H1 (cell line): ENCODE data around the gene KRTAP4-2.

Experiments used
- BACH1 ChIP-seq: IDR thresholded peaks from 2 replicates; pipeline ENCODE4 v1.6.1; 2012; ENCODE audit warnings: low read length, improper control_type of control experiment
- BCL11A ChIP-seq, 2 experiments: IDR thresholded peaks; one replicate each; pipeline ENCODE4 v1.6.1; 2011; ENCODE audit warnings: low read depth in 2 of 2, low read length in 2 of 2, mild to moderate bottlenecking in 2 of 2
- CEBPB ChIP-seq: IDR thresholded peaks from 2 replicates; pipeline ENCODE4 v1.6.1; 2012; ENCODE audit warnings: low read depth, low read length
- CTCF ChIP-seq, 3 experiments: IDR thresholded peaks; 1 replicate in 2 of 3; 2 replicates in 1 of 3; pipeline versions ENCODE4 v1.5.1 to v1.6.1; 2011; ENCODE audit warnings: low read length in 3 of 3, mild to moderate bottlenecking in 3 of 3, inconsistent platforms in 2 of 3, low read depth in 1 of 3, moderate library complexity in 1 of 3; ENCODE audit not compliant: insufficient read depth in 1 of 3; ENCODE audit errors: control extremely low read depth in 1 of 3
- EZH2 ChIP-seq: fragments of 200-600 bp; sonication (generic); IDR thresholded peaks from 2 replicates; pipeline ENCODE4 v1.7.1; 2012; ENCODE audit warnings: low read depth, mild to moderate bottlenecking, moderate library complexity, low read length, inconsistent platforms; ENCODE audit not compliant: severe bottlenecking
- HDAC6 ChIP-seq: IDR thresholded peaks from one replicate; pipeline ENCODE4 v1.7.1; 2012; ENCODE audit warnings: low read depth, mild to moderate bottlenecking, inconsistent platforms, low read length, moderate library complexity
- JUN ChIP-seq: IDR thresholded peaks from 2 replicates; pipeline ENCODE4 v1.6.1; 2011; ENCODE audit warnings: low read depth, mild to moderate bottlenecking, improper control_type of control experiment, low read length
- JUND ChIP-seq: IDR thresholded peaks from 2 replicates; pipeline ENCODE4 v1.6.1; 2011; ENCODE audit warnings: mild to moderate bottlenecking, improper control_type of control experiment, low read length
- MAX ChIP-seq: IDR thresholded peaks from 2 replicates; pipeline ENCODE4 v1.6.1; 2012; ENCODE audit warnings: inconsistent platforms
- NRF1 ChIP-seq: IDR thresholded peaks from 2 replicates; pipeline ENCODE4 v1.6.1; 2011; ENCODE audit warnings: mild to moderate bottlenecking, low read depth, low read length, improper control_type of control experiment
- POLR2A ChIP-seq, 2 experiments: IDR thresholded peaks; 1 replicate in 1 of 2; 2 replicates in 1 of 2; pipeline ENCODE4 v1.6.1; 2011; ENCODE audit warnings: low read depth in 2 of 2, low read length in 2 of 2, mild to moderate bottlenecking in 2 of 2; ENCODE audit errors: control extremely low read depth in 1 of 2
- POLR2AphosphoS5 ChIP-seq: IDR thresholded peaks from 2 replicates; pipeline ENCODE4 v1.6.1; 2011; ENCODE audit warnings: low read depth, low read length
- ZNF274 ChIP-seq: IDR thresholded peaks from 2 replicates; pipeline ENCODE4 v1.7.0; 2012; ENCODE audit warnings: low read length, borderline replicate concordance; ENCODE audit errors: extremely low read depth

- TF ChIP-seq JUND (no peak), NRF1 (no peak), POLR2A (IDR thresholded peaks at IDR 0.05; ENCODE audit: control extremely low read depth in 1 of 2, low read depth in 2 of 2, low read length in 2 of 2) (no peak), BCL11A (IDR thresholded peaks at IDR 0.05; ENCODE audit: low read depth in 2 of 2, low read length in 2 of 2) (no peak), EZH2 (no peak), CTCF (IDR thresholded peaks at IDR 0.05; ENCODE audit: control extremely low read depth in 1 of 3, insufficient read depth in 1 of 3, low read depth in 1 of 3, low read length in 3 of 3) (no peak), ZNF274 (no peak), POLR2AphosphoS5 (no peak), CEBPB (no peak), HDAC6 (no peak), MAX (no peak), JUN (no peak), BACH1 (no peak)
These were observed 24.2 kb downstream of the KRTAP4-2 start for GRCh38 chr17:41153856-41154255.
